ENCODE measurements around the gene ZBTB17.

Gene ZBTB17

DNA sequence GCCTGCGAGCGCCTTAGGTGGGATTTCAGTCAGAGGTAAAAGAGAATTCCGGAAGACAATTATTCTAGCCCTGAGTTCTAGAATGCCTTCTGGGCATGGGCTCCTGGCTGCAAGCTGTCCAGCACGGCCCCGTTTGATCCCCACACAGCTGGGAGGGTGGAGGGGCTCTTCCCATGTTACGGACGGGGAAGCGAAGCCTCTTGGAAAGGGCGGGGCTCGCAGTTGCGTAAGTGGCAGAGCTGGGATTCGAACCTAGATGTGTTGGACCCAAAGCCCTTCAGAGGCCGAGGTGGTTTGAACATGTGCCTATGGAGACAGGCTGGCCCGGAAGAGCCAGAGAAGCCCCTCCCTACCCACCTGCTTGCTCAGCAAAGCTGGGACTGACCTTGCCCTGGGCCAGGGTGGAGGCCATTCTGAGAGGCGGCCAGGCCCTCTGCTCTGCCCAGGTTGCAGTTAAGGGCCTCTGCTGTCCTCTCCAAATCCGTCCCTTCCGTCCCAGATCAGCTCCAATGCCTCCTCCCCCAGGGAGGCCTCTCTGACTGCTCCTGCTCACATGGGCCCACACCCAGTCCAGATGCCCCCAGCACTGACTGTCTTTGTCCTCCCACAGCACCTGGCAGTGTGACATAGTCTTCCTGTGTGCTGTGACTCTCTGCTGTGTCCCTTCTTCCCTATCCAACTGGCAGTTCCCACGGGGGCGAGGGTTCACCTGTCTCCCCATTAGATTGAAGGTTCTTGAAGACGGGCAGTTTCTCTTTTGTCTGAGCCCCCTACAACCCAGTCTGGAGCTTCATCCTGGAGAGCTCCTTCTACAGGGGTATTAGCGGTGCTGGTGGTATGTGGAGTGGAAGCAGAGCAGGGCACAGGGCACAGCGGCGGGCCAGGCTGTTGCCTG is 43.1 kb upstream of the ZBTB17 start:
- peaks cover 23% of the 10 kb centered on the region for H3K27me3 ChIP-seq (ENCODE audit: control insufficient read depth, low read length)
- no peaks in the 10 kb centered on the region for H3F3A ChIP-seq (ENCODE audit: control insufficient read depth, insufficient read depth)
- H3K27ac ChIP-seq (ENCODE audit: low read depth, low read length), result no peak overlapping the region
- no peaks in the 10 kb centered on the region for H3K9me2 ChIP-seq (replicated peaks; ENCODE audit: control insufficient read depth, low read length)
- no peaks in the 10 kb centered on the region for H3K79me2 ChIP-seq (ENCODE audit: control insufficient read depth, low read length)
- no peaks in the 10 kb centered on the region for H3K9me3 ChIP-seq (ENCODE audit: control insufficient read depth, insufficient read depth, low read length)
- H4K20me1 ChIP-seq (ENCODE audit: control insufficient read depth, insufficient read depth, low read depth, low read length), result no peaks in the 10 kb centered on the region
- no peak overlapping the region for H3K4me2 ChIP-seq (ENCODE audit: low read length)
- peaks cover 13% of the 10 kb centered on the region for H3K4me1 ChIP-seq (ENCODE audit: control insufficient read depth, low read length)
- no peaks in the 10 kb centered on the region for H3K36me3 ChIP-seq (ENCODE audit: control insufficient read depth, low read length)
- no peak for TF ChIP-seq EZH2phosphoT487 (IDR thresholded peaks at IDR 0.05; ENCODE audit: borderline replicate concordance, low read length)
- TF ChIP-seq, protein P1, sequence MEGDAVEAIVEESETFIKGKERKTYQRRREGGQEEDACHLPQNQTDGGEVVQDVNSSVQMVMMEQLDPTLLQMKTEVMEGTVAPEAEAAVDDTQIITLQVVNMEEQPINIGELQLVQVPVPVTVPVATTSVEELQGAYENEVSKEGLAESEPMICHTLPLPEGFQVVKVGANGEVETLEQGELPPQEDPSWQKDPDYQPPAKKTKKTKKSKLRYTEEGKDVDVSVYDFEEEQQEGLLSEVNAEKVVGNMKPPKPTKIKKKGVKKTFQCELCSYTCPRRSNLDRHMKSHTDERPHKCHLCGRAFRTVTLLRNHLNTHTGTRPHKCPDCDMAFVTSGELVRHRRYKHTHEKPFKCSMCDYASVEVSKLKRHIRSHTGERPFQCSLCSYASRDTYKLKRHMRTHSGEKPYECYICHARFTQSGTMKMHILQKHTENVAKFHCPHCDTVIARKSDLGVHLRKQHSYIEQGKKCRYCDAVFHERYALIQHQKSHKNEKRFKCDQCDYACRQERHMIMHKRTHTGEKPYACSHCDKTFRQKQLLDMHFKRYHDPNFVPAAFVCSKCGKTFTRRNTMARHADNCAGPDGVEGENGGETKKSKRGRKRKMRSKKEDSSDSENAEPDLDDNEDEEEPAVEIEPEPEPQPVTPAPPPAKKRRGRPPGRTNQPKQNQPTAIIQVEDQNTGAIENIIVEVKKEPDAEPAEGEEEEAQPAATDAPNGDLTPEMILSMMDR (IDR thresholded peaks at IDR 0.05; ENCODE audit: low read depth, low read length, poor library complexity, severe bottlenecking), result no peak
- H3K4me3 ChIP-seq (ENCODE audit: low read length), result no peak overlapping the region

DNA sequence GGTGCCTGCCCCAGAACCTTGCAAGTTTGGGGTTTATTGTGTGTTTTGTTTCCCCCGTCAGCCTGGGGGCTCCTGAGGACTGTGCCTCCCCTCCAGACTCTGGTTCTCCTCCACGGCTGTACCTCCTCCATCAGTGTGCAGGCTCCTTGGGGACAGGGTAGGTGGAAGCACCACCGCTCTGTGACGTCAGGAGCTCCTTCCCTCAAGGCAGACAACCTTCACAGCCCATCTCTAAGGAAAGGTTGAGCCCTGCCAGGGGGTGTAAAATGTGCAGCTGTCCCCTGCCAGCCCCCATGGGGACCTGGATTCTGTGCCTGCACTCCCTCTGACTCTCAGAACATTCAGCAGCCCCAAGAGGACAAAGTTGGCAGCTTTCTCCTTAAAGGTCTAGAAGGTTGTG is 42.4 kb upstream of the ZBTB17 start:
- Histone ChIP-seq H3K4me2 (ENCODE audit: low read length) (no peak overlapping the region), H4K20me1 (ENCODE audit: control insufficient read depth, insufficient read depth, low read depth, low read length) (no peaks in the 10 kb centered on the region), H3K4me1 (ENCODE audit: control insufficient read depth, low read length) (peaks cover 20% of the 10 kb centered on the region), H3K9me2 (replicated peaks; ENCODE audit: control insufficient read depth, low read length) (no peaks in the 10 kb centered on the region), H3K4me3 (ENCODE audit: low read length) (no peak overlapping the region), H3K79me2 (ENCODE audit: control insufficient read depth, low read length) (no peaks in the 10 kb centered on the region), H3K27me3 (ENCODE audit: control insufficient read depth, low read length) (peaks cover 27% of the 10 kb centered on the region), H3K36me3 (ENCODE audit: control insufficient read depth, low read length) (no peaks in the 10 kb centered on the region), H3F3A (ENCODE audit: control insufficient read depth, insufficient read depth) (no peaks in the 10 kb centered on the region), H3K27ac (ENCODE audit: low read depth, low read length) (no peak overlapping the region), H3K9me3 (ENCODE audit: control insufficient read depth, insufficient read depth, low read length) (no peaks in the 10 kb centered on the region)
- TF ChIP-seq, protein P1 (IDR thresholded peaks at IDR 0.05; ENCODE audit: low read depth, low read length, poor library complexity, severe bottlenecking), result no peak
- TF ChIP-seq EZH2phosphoT487 (IDR thresholded peaks at IDR 0.05; ENCODE audit: borderline replicate concordance, low read length), result no peak

DNA sequence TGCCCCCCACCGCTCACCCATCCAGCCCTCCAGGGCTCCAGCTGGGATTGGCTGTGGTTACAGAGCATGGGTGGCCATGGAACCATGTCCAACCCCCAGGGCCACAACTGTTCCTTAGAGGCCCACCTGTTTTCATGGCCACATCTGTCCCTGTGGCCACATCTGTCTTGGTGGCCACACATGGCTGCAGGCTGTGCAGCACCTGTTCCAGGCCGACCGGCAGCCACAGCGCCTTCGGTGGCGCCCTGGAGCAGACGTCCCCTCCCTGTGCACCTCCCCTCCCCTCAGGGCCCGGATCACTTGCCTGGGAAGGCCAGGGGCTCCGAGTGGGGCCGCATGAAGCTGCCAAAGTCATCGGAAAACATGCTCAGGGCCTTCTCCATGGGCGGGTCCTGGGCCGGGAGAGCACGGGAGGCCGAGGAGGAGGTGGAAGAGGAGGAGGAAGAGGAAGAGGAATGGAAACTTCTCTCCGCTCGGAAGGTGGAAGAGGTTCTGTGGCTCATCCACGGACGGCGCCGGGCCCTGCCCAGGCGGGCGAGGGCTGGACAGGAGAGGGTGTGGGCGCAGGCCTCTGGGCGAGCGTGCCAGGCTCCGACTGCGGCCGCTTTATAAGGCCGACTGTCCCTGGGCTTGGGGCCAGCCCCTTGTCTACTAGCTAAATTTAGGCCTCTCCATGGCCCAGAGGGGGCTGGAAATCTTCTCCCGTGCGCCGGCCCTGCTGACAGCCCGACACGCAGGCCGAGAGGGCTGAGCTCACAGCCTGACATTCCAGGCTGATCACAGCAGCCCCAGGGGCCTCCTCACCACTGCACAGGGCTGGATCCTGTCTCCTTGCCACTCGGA is 41.8 kb upstream of the ZBTB17 start, which contains the start of gene HSPB7:
TSS of gene HSPB7 (minus strand) at position 583 of the 843 bp plus-strand sequence. CDS start at position 503, 80 bp downstream.
- no peaks in the 10 kb centered on the region for H3K9me3 ChIP-seq (ENCODE audit: control insufficient read depth, insufficient read depth, low read length)
- H4K20me1 ChIP-seq (ENCODE audit: control insufficient read depth, insufficient read depth, low read depth, low read length), result no peaks in the 10 kb centered on the region
- H3K27me3 ChIP-seq (ENCODE audit: control insufficient read depth, low read length), result peaks cover 33% of the 10 kb centered on the region
- H3F3A ChIP-seq (ENCODE audit: control insufficient read depth, insufficient read depth), result no peaks in the 10 kb centered on the region
- H3K9me2 ChIP-seq (replicated peaks; ENCODE audit: control insufficient read depth, low read length), result no peaks in the 10 kb centered on the region
- TF ChIP-seq, protein P1 (IDR thresholded peaks at IDR 0.05; ENCODE audit: low read depth, low read length, poor library complexity, severe bottlenecking), result peak; percentile 31
- TF ChIP-seq EZH2phosphoT487 (IDR thresholded peaks at IDR 0.05; ENCODE audit: borderline replicate concordance, low read length), result no peak
- H3K4me3 ChIP-seq (ENCODE audit: low read length), result no peak within 1 kb of the TSS
- H3K27ac ChIP-seq (ENCODE audit: low read depth, low read length), result no peak within 1 kb of the TSS
- no peak within 1 kb of the TSS for H3K4me2 ChIP-seq (ENCODE audit: low read length)
- peaks cover 26% of the 10 kb centered on the region for H3K4me1 ChIP-seq (ENCODE audit: control insufficient read depth, low read length)
- no peaks in the 10 kb centered on the region for H3K79me2 ChIP-seq (ENCODE audit: control insufficient read depth, low read length)
- H3K36me3 ChIP-seq (ENCODE audit: control insufficient read depth, low read length), result no peaks in the 10 kb centered on the region

Measured in DOHH2 (cell line).